IMR-90 (cell line): ENCODE results near the gene BTG2. TPM values are rescaled to one million over a fixed set of nuclear protein-coding genes. Genes with fewer than 3 reads are reported as not detected.

Experiments
- ATAC-seq: fragments of 200-7000 bp; cut with Tn5 transposase; 2 replicates; pipeline ENCODE4 v1.9.1; 2020; ENCODE audit warnings: low read depth, mild to moderate bottlenecking, moderate library complexity
- BruUV-seq: library from RNA; stranded (reverse); fragments of 400-500 nt; replicated peaks from 2 replicates; lab custom pipeline; 2021; lab: Mats Ljungman, UMichigan
- CTCF ChIA-PET: fragments of 300-600 bp; formaldehyde crosslinking; extraction: SDS; loops from one replicate; lab custom pipeline; 2021; ENCODE audit warnings: antibody characterized with exemption; lab: Yijun Ruan, JAX
- POLR2A ChIA-PET: fragments of 300-600 bp; sonication (Branson Sonifier 250); formaldehyde crosslinking; loops from one replicate; lab custom pipeline; 2022; ENCODE audit warnings: antibody characterized with exemption; ENCODE audit not compliant: unreplicated experiment; lab: Charles Lee
- DNase-seq: peaks from one replicate; pipeline ENCODE4 v3.0.0; 2013
- H2AFZ ChIP-seq: replicated peaks from 2 replicates; pipeline ENCODE3; 2013; ENCODE audit warnings: low read length, mild to moderate bottlenecking; ENCODE audit not compliant: poor library complexity
- H2AK5ac ChIP-seq: 2 replicates; pipeline ENCODE4 v1.6.1; 2013; ENCODE audit warnings: low read depth, low read length, inconsistent platforms
- H2AK9ac ChIP-seq: replicated peaks from 2 replicates; pipeline ENCODE3; 2013; ENCODE audit warnings: mild to moderate bottlenecking, low read depth, low read length, moderate library complexity; ENCODE audit not compliant: poor library complexity
- H2BK120ac ChIP-seq: 2 replicates; pipeline ENCODE4 v1.6.1; 2013; ENCODE audit warnings: low read depth, low read length, inconsistent platforms
- H2BK15ac ChIP-seq: 3 replicates; pipeline ENCODE4 v1.6.1; 2013; ENCODE audit warnings: low read depth, low read length, inconsistent platforms
- H2BK20ac ChIP-seq: 2 replicates; pipeline ENCODE4 v1.6.1; 2013; ENCODE audit warnings: low read depth, mild to moderate bottlenecking, inconsistent platforms, low read length, moderate library complexity
- H2BK5ac ChIP-seq: 2 replicates; pipeline ENCODE4 v1.6.1; 2013; ENCODE audit warnings: mild to moderate bottlenecking, low read depth, low read length, inconsistent platforms; ENCODE audit not compliant: poor library complexity, severe bottlenecking
- H3K14ac ChIP-seq: replicated peaks from 2 replicates; pipeline ENCODE4 v1.6.1; 2013; ENCODE audit warnings: low read depth, low read length, inconsistent platforms
- H3K18ac ChIP-seq: 2 replicates; pipeline ENCODE4 v1.6.1; 2013; ENCODE audit warnings: low read depth, low read length, control low read depth
- H3K23ac ChIP-seq: 2 replicates; pipeline ENCODE4 v1.6.1; 2013; ENCODE audit warnings: low read depth, low read length, inconsistent platforms
- H3K27ac ChIP-seq: 2 replicates; pipeline ENCODE4 v1.5.1; 2013; ENCODE audit warnings: mild to moderate bottlenecking, control low read depth, low read length; ENCODE audit not compliant: insufficient read depth
- H3K27me3 ChIP-seq: 2 replicates; pipeline ENCODE4 v1.6.1; 2013; ENCODE audit warnings: low read length; ENCODE audit not compliant: control insufficient read depth, insufficient read depth
- H3K36me3 ChIP-seq: 2 replicates; pipeline ENCODE4 v1.6.1; 2013; ENCODE audit warnings: low read length, mixed read lengths; ENCODE audit not compliant: control insufficient read depth, insufficient read depth
- H3K4ac ChIP-seq: 2 replicates; pipeline ENCODE4 v1.6.1; 2013; ENCODE audit warnings: low read depth, low read length, inconsistent platforms
- H3K4me1 ChIP-seq: 2 replicates; pipeline ENCODE4 v1.6.1; 2013; ENCODE audit warnings: low read length, mixed read lengths; ENCODE audit not compliant: control insufficient read depth, insufficient read depth
- H3K4me2 ChIP-seq: 2 replicates; pipeline ENCODE4 v1.6.1; 2013; ENCODE audit warnings: low read depth, mild to moderate bottlenecking, control low read depth, low read length, moderate library complexity
- H3K4me3 ChIP-seq: 2 replicates; pipeline ENCODE4 v1.5.1; 2013; ENCODE audit warnings: low read depth, mild to moderate bottlenecking, control low read depth, low read length, moderate library complexity; ENCODE audit not compliant: insufficient read depth
- H3K56ac ChIP-seq: 2 replicates; pipeline ENCODE4 v1.6.1; 2013; ENCODE audit warnings: low read length, inconsistent platforms; ENCODE audit not compliant: insufficient read depth; ENCODE audit errors: extremely low read depth
- H3K79me1 ChIP-seq, 2 experiments: 2 replicates each; pipeline ENCODE4 v1.6.1; 2013; ENCODE audit warnings: low read length in 2 of 2, inconsistent platforms in 1 of 2, low read depth in 1 of 2
- H3K9ac ChIP-seq: 2 replicates; pipeline ENCODE4 v1.6.1; 2013; ENCODE audit warnings: low read depth, low read length, control low read depth
- H3K9me1 ChIP-seq: 2 replicates; pipeline ENCODE4 v1.6.1; 2013; ENCODE audit warnings: low read length, inconsistent platforms; ENCODE audit not compliant: insufficient read depth
- H3K9me3 ChIP-seq: 2 replicates; pipeline ENCODE4 v1.6.1; 2013; ENCODE audit warnings: low read length; ENCODE audit not compliant: control insufficient read depth, insufficient read depth
- H4K20me1 ChIP-seq: 2 replicates; pipeline ENCODE4 v1.6.1; 2013; ENCODE audit warnings: low read length, inconsistent platforms; ENCODE audit not compliant: insufficient read depth
- H4K5ac ChIP-seq: 2 replicates; pipeline ENCODE4 v1.6.1; 2013; ENCODE audit warnings: mild to moderate bottlenecking, low read depth, low read length, control low read depth
- H4K8ac ChIP-seq, 2 experiments: 2 replicates each; pipeline ENCODE4 v1.6.1; 2013; ENCODE audit warnings: low read depth in 2 of 2, low read length in 2 of 2, control low read depth in 1 of 2, inconsistent platforms in 1 of 2
- H4K91ac ChIP-seq: 2 replicates; pipeline ENCODE4 v1.6.1; 2013; ENCODE audit warnings: low read depth, low read length, inconsistent platforms; ENCODE audit not compliant: insufficient read depth
- BHLHE40 ChIP-seq: fragments of 150-350 bp; IDR thresholded peaks from 2 replicates; pipeline ENCODE4 v1.6.1; 2016; ENCODE audit warnings: mild to moderate bottlenecking, low read depth, low read length
- MAZ ChIP-seq: IDR thresholded peaks from 2 replicates; pipeline ENCODE4 v1.6.1; 2012; ENCODE audit warnings: low read depth, mild to moderate bottlenecking, low read length, improper control_type of control experiment, moderate library complexity, borderline replicate concordance
- POLR2A ChIP-seq: IDR thresholded peaks from 2 replicates; pipeline ENCODE4 v1.6.1; 2012; ENCODE audit warnings: mild to moderate bottlenecking, low read depth, low read length
- WGBS, 2 experiments: methylation state at CpG; one replicate each; pipeline versions ENCODE4 v1.1.5 to v1.1.7; 2013; ENCODE audit warnings: missing lambda C conversion rate in 2 of 2; ENCODE audit not compliant: insufficient read length in 1 of 2; ENCODE audit errors: extremely low coverage in 2 of 2; 5-methylcytosine and 5-hydroxymethylcytosine counted together
- dilution Hi-C: fragments of 300-500 bp; cut with HindIII; formaldehyde crosslinking; loops from one replicate; pipeline ENCODE4 v1.14.3; 2018; ENCODE audit warnings: low sequenced_read_pairs; ENCODE audit not compliant: unreplicated experiment
- in situ Hi-C: fragments of 300-500 bp; cut with MboI; formaldehyde crosslinking; loops from 3 replicates; pipeline ENCODE4 v1.14.3; 2019; ENCODE audit warnings: low sequenced_read_pairs, inconsistent platforms, mixed read lengths
- intact Hi-C: fragments of 100-400 bp; cut with micrococcal nuclease; formaldehyde crosslinking; loops from 2 replicates; pipeline ENCODE4 v1.10.0; 2022
- polyA plus RNA-seq, 3 experiments: library from polyadenylated mRNA; depleted of rRNA; stranded (reverse); fragments of >200 nt; gene quantifications; 2 replicates each; pipeline ENCODE4 v1.2.3, GENCODE V29; 2012; ENCODE audit warnings: low replicate concordance in 1 of 3
- total RNA-seq: library from RNA; depleted of rRNA; stranded (reverse); fragments of >200 nt; gene quantifications from 2 replicates; pipeline ENCODE4 v1.2.3, GENCODE V29; 2012

Gene BTG2
- total and polyA plus RNA-seq, 2 of the 4 experiments (the other 2 are of a cell fraction) = 8.4 to 18.8 TPM

DNA sequence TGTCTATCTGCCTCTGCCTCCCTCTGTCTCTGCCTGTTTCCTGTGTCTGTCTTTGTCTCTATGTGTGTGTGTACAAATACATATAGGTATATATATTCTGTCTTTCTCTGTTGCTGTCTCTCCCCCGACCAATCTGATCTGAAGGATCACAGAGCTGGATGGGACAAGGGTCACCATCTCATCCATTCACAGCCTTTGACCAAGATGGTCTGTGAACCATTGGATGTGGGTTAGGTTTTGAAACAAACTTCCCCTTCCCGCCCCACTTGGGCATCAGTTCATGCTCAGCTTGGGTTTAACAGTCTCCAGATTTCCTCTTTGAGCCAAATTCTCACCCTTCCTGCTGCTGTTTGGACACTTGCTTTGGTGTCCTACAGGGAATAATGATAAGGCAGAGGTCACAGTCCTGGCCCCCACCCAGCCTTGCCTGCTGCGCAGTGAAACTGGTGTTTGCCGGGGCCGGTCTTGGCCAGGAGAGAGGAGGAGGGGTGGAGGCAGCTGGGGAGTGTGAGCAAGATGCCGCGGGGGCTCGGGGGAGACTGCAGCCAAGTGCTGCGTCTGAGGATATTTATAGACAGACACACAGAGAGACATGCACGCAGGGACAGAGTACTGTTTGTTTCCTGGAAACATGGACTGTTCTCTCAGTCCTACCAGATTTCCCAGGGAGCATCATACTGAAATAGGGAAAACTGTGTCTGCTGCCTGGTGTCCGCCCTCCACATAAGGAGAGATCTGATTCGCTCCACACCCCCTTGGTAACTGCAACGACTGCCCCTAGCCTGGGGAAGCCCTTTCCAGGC, 27.0 kb upstream of the BTG2 start:
- intact Hi-C loops = no loop called here
- no peak overlapping the region for H3K56ac ChIP-seq
- no peaks in the 10 kb centered on the region for H3K9me3 ChIP-seq
- H4K5ac ChIP-seq = peak overlapping the region; percentile 21
- peaks cover 10% of the 10 kb centered on the region; the same call in 1 of the 2 replicates for H3K4me1 ChIP-seq
- peak overlapping the region; percentile 72; the same call in 1 of the 2 replicates for H2AK5ac ChIP-seq
- TF ChIP-seq POLR2A (peak; percentile 60), MAZ (peak; percentile 76), BHLHE40 (no peak)
- in situ Hi-C loops = loop anchor here (10.0 kb wide), 1 partner anchor 167 kb away; no protein-coding TSS in a partner anchor
- peak overlapping the region; percentile 39; the same call in 1 of the 2 replicates for H3K27ac ChIP-seq
- peak overlapping the region; percentile 53; the same call in 1 of the 2 replicates for H2BK20ac ChIP-seq
- H3K36me3 ChIP-seq = no peaks in the 10 kb centered on the region
- 0 out of 2 replicates have a peak overlapping the region, but pooled peaks have one; percentile 43 for H2BK120ac ChIP-seq
- H2AFZ ChIP-seq = peak overlapping the region; percentile 91
- H3K4me3 ChIP-seq = peak overlapping the region; percentile 10
- BruUV-seq = no TSS peak
- WGBS, 2 experiments = 0% methylated on average over 4 of the region's 13 CpGs; no CpG with 5 or more reads in 1 of the 2 experiments
- H2AK9ac ChIP-seq = peak overlapping the region; percentile 8
- peak; percentile 81 for DNase-seq
- no peaks in the 10 kb centered on the region for H3K79me1 ChIP-seq
- H3K27me3 ChIP-seq = 0 out of 2 replicates have a peak, but pooled peaks cover 2% of the 10 kb centered on the region
- H3K23ac ChIP-seq = peak overlapping the region; percentile 52
- 0 out of 2 replicates have a peak overlapping the region, but pooled peaks have one; percentile 5 for H3K9ac ChIP-seq
- H4K20me1 ChIP-seq = no peaks in the 10 kb centered on the region
- H3K4me2 ChIP-seq = peak overlapping the region; percentile 27
- POLR2A ChIA-PET = no interaction called here
- peak overlapping the region; percentile 51 for H3K14ac ChIP-seq
- H2BK15ac ChIP-seq = peak overlapping the region; percentile 70; the same call in 1 of the 3 replicates
- peak overlapping the region; percentile 16; the same call in 1 of the 2 replicates for H3K18ac ChIP-seq
- dilution Hi-C loops = no loop called here
- peak overlapping the region; percentile 58 for H3K4ac ChIP-seq
- peak overlapping the region; percentile 58 for H4K91ac ChIP-seq
- CTCF ChIA-PET = interaction anchor here (1.3 to 2.2 kb wide), 2 partner anchors 8 to 11 kb away, joined by 4 to 10 read pairs; no protein-coding TSS in a partner anchor
- ATAC-seq = peak; percentile 97
- H2BK5ac ChIP-seq = peak overlapping the region; percentile 25
- H3K9me1 ChIP-seq = no peaks in the 10 kb centered on the region; the same call in 1 of the 2 replicates
- H4K8ac ChIP-seq = peak overlapping the region; percentile 49 to 82
